PC-3 (cell line): ENCODE results near the gene CCDC196.

ENCODE experiments used
- EZH2 ChIP-seq: fragments of 300-600 bp; sonication (generic); IDR thresholded peaks from one replicate; pipeline ENCODE4 v1.6.1; 2017; ENCODE audit warnings: antibody characterized with exemption, mild to moderate bottlenecking, low read length; ENCODE audit not compliant: unreplicated experiment
- EZH2phosphoT487 ChIP-seq: fragments of 300-600 bp; sonication (generic); IDR thresholded peaks from 2 replicates; pipeline ENCODE4 v1.6.1; 2018; ENCODE audit warnings: mild to moderate bottlenecking, antibody characterized with exemption, low read length, borderline replicate concordance
- TF ChIP-seq, protein P1 (sequence below): fragments of 300-600 bp; sonication (generic); conservative IDR thresholded peaks from 2 replicates; pipeline ENCODE4 v1.5.1; 2017; ENCODE audit warnings: antibody characterized with exemption, low read depth, mild to moderate bottlenecking, low read length

GRCh38 chr14:66476964-66477363, 9.2 kb upstream of the CCDC196 start:
- TF ChIP-seq EZH2phosphoT487 (no peak), EZH2 (no peak)
- TF ChIP-seq, protein P1, sequence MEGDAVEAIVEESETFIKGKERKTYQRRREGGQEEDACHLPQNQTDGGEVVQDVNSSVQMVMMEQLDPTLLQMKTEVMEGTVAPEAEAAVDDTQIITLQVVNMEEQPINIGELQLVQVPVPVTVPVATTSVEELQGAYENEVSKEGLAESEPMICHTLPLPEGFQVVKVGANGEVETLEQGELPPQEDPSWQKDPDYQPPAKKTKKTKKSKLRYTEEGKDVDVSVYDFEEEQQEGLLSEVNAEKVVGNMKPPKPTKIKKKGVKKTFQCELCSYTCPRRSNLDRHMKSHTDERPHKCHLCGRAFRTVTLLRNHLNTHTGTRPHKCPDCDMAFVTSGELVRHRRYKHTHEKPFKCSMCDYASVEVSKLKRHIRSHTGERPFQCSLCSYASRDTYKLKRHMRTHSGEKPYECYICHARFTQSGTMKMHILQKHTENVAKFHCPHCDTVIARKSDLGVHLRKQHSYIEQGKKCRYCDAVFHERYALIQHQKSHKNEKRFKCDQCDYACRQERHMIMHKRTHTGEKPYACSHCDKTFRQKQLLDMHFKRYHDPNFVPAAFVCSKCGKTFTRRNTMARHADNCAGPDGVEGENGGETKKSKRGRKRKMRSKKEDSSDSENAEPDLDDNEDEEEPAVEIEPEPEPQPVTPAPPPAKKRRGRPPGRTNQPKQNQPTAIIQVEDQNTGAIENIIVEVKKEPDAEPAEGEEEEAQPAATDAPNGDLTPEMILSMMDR = 0 out of 2 replicates have a peak, but pooled peaks have one; percentile 26
